Adrenal gland (tissue), 12 donors: ENCODE results near the gene SERPINB5. TPM values are rescaled to one million over a fixed set of nuclear protein-coding genes. Genes with fewer than 3 reads are reported as not detected.

Experiments
- DNase-seq, 7 donors: peaks; one replicate each; pipeline ENCODE4 v3.0.0-alpha.2; 2019 to 2020
- H3K27ac ChIP-seq, 5 donors: fragments of 200-600 bp; sonication (generic) in 4 of 5; 1 replicate in 3 of 5; 2 replicates in 2 of 5; pipeline versions ENCODE4 v1.5.1 to v1.8.0; 2016 to 2020; ENCODE audit warnings: mild to moderate bottlenecking in 1 of 5
- H3K27me3 ChIP-seq: fragments of 200-600 bp; 2 replicates; pipeline ENCODE4 v1.8.0; 2021
- H3K36me3 ChIP-seq, 2 donors: fragments of 200-600 bp; replicated peaks in 1 of 2; 1 replicate in 1 of 2; 2 replicates in 1 of 2; pipeline versions ENCODE4 v1.5.1 to v1.8.0; 2018 to 2022
- H3K4me1 ChIP-seq, 2 donors: fragments of 200-600 bp; replicated peaks in 1 of 2; 1 replicate in 1 of 2; 2 replicates in 1 of 2; pipeline versions ENCODE4 v1.5.1 to v1.8.0; 2018 to 2021
- H3K4me3 ChIP-seq, 4 donors: fragments of 200-600 bp; sonication (generic) in 3 of 4; one replicate each; pipeline ENCODE4 v1.5.1; 2016 to 2018
- H3K9me3 ChIP-seq, 3 donors: fragments of 200-600 bp; sonication (generic) in 1 of 3; replicated peaks in 1 of 3; 1 replicate in 2 of 3; 2 replicates in 1 of 3; pipeline versions ENCODE4 v1.5.1 to v1.8.0; 2016 to 2021
- CTCF ChIP-seq, 6 experiments: fragments of 450-650 bp in 4 of 6; fragments of 200-600 bp in 2 of 6; sonication (generic) in 1 of 6; IDR thresholded peaks; 1 replicate in 5 of 6; 2 replicates in 1 of 6; pipeline versions ENCODE4 v1.5.1 to v1.8.0; 2016 to 2021; ENCODE audit warnings: antibody characterized with exemption in 6 of 6, mild to moderate bottlenecking in 2 of 6, moderate library complexity in 1 of 6
- POLR2A ChIP-seq, 2 donors: fragments of 450-650 bp; IDR thresholded peaks; one replicate each; pipeline ENCODE4 v1.6.1; 2017; ENCODE audit warnings: antibody characterized with exemption in 2 of 2, mild to moderate bottlenecking in 2 of 2, moderate library complexity in 1 of 2
- WGBS, 4 donors: extraction: QIAGEN DNeasy Blood & Tissue Kit in 2 of 4; methylation state at CpG; one replicate each; pipeline versions ENCODE4 v1.1.5 to v1.1.7; 2013 to 2017; 5-methylcytosine and 5-hydroxymethylcytosine counted together
- intact Hi-C, 2 donors: fragments of 100-400 bp; cut with DNase I; formaldehyde crosslinking; loops; one replicate each; pipeline versions ENCODE4 v1.14.1 to v1.15.0; 2022 to 2023
- polyA plus RNA-seq, 3 donors: library from polyadenylated mRNA; stranded (reverse); fragments of 200-250 nt in 2 of 3; fragments of 350-450 nt in 1 of 3; fragmentation: Illumina TruSeq in 1 of 3; extraction: RNeasy Lipid Tissue Mini Kit (QIAGEN cat#74804) in 1 of 3; gene quantifications; one replicate each; pipeline ENCODE4 v1.2.3, GENCODE V29; 2013 to 2014
- total RNA-seq, 9 donors: library from RNA; depleted of rRNA in 4 of 9; stranded (reverse); fragments of >200 nt in 4 of 9; fragments of 120-200 nt in 1 of 9; fragmentation: NEBNext Ultra II Directional in 1 of 9; extraction: Animal tissue kit (Norgen Biotek cat#: 25700) in 1 of 9; gene quantifications; one replicate each; pipeline versions ENCODE4 v1.1.0 to v1.2.4, GENCODE V29; 2013 to 2023
- donor health status: healthy with polysubstance abuse.
- donor health status: Bipolar disorder and iron deficiency.
- donor health status: DM: yes; HTN: yes; CAD: no.
- donor health status: DM: no; HTN: no; CAD: no.
- donor health status: DM: no; HTN: no; CAD: no.
- donor health status: DM: yes; HTN: yes; CAD: no.

Gene SERPINB5
- total and polyA plus RNA-seq, 12 donors: 0.06 to 0.29 (median 0.07) TPM; not detected in 9

DNA sequence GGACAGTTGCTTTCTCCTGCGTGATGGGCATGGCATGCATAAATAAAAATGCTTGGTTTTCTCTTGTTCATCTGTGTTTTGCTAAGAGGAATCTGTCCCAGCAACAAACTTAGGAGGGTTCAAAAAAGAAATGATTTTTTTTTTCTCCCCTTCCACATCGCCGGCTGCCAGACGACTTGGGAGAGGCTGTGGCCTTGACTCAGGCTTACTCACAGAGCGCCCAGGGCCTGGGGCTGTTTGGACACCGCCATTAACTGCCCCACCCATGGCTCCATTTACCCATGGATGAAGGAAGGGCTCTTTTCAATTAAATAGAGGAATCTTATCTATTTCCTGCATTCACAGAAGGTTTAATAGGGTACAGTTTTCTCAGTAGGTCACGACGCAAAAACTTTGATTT, 22.3 kb upstream of the SERPINB5 start:
- H3K4me1 ChIP-seq: peaks cover 8 to 12% of the 10 kb centered on the region in 2 donors
- 63 to 71% (median 65%) methylated on average over 7 to 8 of the region's 8 CpGs for WGBS, 4 donors
- no peak overlapping the region for H3K4me3 ChIP-seq
- no peak overlapping the region for H3K27ac ChIP-seq
- intact Hi-C loops: no loop called here
- no peaks in the 10 kb centered on the region for H3K36me3 ChIP-seq
- H3K9me3 ChIP-seq: no peaks in the 10 kb centered on the region
- TF ChIP-seq CTCF (IDR thresholded peaks at IDR 0.05) (no peak), POLR2A (IDR thresholded peaks at IDR 0.05) (no peak)
- no peak for DNase-seq
- H3K27me3 ChIP-seq: no peaks in the 10 kb centered on the region

DNA sequence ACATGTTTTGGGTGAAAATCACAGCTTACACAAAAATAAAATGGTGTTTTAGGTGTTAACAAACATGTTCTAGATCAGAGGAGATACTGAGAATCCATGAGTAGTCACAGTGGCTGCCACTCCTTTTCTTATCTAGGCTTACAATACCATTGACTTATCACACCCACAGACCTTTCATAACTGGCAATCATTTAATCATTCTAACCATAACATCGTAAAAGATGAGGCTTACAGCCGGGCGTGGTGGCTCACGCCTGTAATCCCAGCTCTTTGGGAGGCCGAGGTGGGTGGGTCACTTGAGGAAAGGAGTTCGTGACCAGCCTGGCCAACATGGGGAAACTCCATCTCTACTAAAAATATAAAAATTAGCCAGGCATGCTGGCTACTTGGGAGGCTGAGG, 18.8 kb upstream of the SERPINB5 start:
- H3K9me3 ChIP-seq: no peaks in the 10 kb centered on the region
- H3K27me3 ChIP-seq: no peaks in the 10 kb centered on the region
- intact Hi-C loops: no loop called here
- no peak overlapping the region for H3K4me3 ChIP-seq
- peaks cover 0 to under 1% of the 10 kb centered on the region in 2 donors for H3K4me1 ChIP-seq
- DNase-seq: no peak
- WGBS, 4 donors: 76 to 82% (median 79%) methylated on average over 6 of the region's 6 CpGs
- TF ChIP-seq POLR2A (IDR thresholded peaks at IDR 0.05) (no peak), CTCF (IDR thresholded peaks at IDR 0.05) (no peak)
- H3K27ac ChIP-seq: no peak overlapping the region
- H3K36me3 ChIP-seq: no peaks in the 10 kb centered on the region

DNA sequence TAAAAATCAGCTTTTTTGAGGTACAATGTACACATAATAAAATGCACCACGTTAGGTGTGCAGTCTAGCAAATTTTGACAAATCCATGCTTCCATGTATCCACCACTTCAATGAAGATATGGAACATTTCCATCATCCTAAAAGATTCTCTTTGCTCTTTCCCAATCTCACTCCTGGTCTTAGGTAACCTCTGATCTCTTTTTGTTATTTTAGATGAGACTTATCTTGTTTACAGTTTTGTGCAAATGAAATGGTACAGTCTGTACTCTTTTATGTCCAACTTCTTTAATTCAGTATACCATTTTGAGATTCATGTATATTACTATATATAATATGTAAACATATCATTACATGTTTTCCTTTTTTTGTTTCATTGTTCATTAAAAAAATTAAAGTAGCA, 16.3 kb upstream of the SERPINB5 start:
- TF ChIP-seq CTCF (IDR thresholded peaks at IDR 0.05): no peak
- no peak for TF ChIP-seq POLR2A (IDR thresholded peaks at IDR 0.05)
- intact Hi-C loops: no loop called here
- H3K27me3 ChIP-seq: no peaks in the 10 kb centered on the region
- 41 to 62% (median 51%) methylated on average over 1 of the region's 1 CpG for WGBS, 4 donors
- H3K4me3 ChIP-seq: no peak overlapping the region
- no peak overlapping the region for H3K27ac ChIP-seq
- no peaks in the 10 kb centered on the region for H3K9me3 ChIP-seq
- no peak for DNase-seq
- no peaks in the 10 kb centered on the region for H3K4me1 ChIP-seq
- no peaks in the 10 kb centered on the region for H3K36me3 ChIP-seq

DNA sequence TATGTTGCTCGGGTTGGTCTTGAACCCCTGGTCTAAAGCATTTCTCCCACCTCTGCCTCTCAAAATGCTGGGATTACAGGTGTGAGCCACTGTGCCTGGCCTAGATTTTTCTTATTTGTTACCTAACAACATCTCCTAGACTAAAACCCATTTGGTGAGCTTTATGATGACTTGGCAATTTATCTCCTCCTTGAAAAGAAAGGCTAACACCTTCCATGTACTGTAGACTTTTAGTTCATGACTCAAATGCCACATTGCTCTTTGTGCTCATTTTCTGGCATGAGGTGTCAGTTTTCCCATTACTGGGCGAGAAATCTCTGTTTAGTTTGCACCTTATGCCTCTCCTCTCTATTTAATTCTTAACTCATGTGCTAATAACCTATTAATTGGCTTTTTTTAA, 12.3 kb upstream of the SERPINB5 start:
- no peak for DNase-seq
- intact Hi-C loops: no loop called here
- 75 to 91% (median 84%) methylated on average over 2 of the region's 2 CpGs for WGBS, 4 donors
- TF ChIP-seq CTCF (IDR thresholded peaks at IDR 0.05) (no peak), POLR2A (IDR thresholded peaks at IDR 0.05) (no peak)
- H3K36me3 ChIP-seq: no peaks in the 10 kb centered on the region
- no peaks in the 10 kb centered on the region for H3K4me1 ChIP-seq
- H3K27me3 ChIP-seq: no peaks in the 10 kb centered on the region
- H3K9me3 ChIP-seq: no peaks in the 10 kb centered on the region
- H3K4me3 ChIP-seq: no peak overlapping the region
- H3K27ac ChIP-seq: no peak overlapping the region
